ENCODE results near the gene KIF18B. TPM values are rescaled to one million over a fixed set of nuclear protein-coding genes. Genes with fewer than 3 reads are reported as not detected.

Gene KIF18B
- total and polyA plus RNA-seq, 2 of the 13 experiments (the other 11 are each of a cell fraction or from before 2014, with no cell fraction given), result 15.2 to 15.3 TPM

DNA sequence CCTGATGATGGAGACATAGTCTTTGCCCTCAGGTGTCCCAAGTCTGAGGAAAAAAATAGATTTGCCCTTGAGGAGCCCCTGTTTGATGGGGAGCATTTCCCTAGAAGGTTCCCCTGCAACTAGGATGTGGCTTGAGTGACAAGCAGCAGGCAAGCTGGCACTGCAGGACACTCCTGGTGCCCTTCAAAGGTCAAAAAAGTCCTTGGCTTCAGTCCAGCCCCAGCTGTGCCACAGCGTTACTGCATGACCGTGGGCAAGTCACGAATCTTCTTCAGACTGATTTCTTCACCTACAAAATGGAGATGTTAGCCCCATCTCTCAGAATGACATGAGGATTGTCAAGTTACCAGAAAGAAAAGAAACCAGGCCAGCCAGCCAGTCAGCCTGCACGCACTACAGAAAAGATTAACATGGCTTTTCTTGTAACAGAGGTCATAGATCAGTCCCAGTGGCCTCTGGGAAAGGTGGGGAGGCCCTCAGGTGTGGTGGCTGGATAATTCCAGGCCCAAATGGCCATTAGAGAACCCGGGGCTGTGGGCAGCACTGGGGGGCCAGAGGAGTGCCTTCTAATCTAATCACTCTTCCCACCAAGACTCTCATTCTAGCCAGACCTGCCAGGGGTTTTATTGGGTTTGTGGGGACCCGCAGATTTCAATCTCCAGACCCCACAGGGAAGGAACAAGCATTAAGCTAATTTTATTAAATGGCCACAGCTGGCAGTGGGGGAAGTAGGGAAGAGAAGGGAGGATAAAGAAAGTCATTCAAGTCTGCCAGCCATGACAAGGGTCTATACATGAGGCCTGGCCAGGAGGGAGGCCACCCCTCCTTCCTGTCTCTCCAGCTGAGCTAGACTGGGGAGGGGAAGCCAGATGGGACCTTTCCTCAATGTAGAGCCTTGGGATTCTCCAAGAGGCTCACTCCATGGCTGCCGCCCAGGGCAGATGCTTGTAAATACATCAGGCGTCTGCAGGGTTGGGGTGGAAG lies 9.7 kb upstream of the KIF18B start (continued):
- TF ChIP-seq, protein P1, sequence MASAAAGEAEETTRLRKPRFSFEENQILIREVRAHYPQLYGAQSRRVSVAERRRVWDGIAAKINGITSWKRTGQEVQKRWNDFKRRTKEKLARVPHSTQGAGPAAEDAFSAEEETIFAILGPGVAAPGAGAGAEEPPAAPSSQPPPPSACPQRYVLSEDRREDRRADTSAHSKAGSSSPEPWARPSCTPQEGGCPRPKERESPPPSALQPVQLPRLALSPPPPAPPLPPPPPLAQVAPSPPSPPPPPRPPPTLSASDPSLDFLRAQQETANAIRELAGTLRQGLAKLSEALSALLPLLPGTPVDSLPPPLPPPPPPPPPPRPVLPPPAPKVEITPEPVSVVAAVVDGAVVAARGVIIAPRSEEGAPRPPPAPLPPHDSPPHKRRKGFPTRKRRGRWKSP (CRISPR knock-in tag; IDR thresholded peaks at IDR 0.05), result 0 out of 2 replicates have a peak, but pooled peaks have one; percentile 25
- TF ChIP-seq, protein P2, sequence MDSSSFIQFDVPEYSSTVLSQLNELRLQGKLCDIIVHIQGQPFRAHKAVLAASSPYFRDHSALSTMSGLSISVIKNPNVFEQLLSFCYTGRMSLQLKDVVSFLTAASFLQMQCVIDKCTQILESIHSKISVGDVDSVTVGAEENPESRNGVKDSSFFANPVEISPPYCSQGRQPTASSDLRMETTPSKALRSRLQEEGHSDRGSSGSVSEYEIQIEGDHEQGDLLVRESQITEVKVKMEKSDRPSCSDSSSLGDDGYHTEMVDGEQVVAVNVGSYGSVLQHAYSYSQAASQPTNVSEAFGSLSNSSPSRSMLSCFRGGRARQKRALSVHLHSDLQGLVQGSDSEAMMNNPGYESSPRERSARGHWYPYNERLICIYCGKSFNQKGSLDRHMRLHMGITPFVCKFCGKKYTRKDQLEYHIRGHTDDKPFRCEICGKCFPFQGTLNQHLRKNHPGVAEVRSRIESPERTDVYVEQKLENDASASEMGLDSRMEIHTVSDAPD (CRISPR knock-in tag; IDR thresholded peaks at IDR 0.05), result no peak
- TF ChIP-seq, protein P3, sequence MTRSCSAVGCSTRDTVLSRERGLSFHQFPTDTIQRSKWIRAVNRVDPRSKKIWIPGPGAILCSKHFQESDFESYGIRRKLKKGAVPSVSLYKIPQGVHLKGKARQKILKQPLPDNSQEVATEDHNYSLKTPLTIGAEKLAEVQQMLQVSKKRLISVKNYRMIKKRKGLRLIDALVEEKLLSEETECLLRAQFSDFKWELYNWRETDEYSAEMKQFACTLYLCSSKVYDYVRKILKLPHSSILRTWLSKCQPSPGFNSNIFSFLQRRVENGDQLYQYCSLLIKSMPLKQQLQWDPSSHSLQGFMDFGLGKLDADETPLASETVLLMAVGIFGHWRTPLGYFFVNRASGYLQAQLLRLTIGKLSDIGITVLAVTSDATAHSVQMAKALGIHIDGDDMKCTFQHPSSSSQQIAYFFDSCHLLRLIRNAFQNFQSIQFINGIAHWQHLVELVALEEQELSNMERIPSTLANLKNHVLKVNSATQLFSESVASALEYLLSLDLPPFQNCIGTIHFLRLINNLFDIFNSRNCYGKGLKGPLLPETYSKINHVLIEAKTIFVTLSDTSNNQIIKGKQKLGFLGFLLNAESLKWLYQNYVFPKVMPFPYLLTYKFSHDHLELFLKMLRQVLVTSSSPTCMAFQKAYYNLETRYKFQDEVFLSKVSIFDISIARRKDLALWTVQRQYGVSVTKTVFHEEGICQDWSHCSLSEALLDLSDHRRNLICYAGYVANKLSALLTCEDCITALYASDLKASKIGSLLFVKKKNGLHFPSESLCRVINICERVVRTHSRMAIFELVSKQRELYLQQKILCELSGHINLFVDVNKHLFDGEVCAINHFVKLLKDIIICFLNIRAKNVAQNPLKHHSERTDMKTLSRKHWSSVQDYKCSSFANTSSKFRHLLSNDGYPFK (CRISPR knock-in tag; IDR thresholded peaks at IDR 0.05; ENCODE audit: borderline replicate concordance), result 0 out of 2 replicates have a peak, but pooled peaks have one; percentile 22
- TF ChIP-seq NBN (conservative IDR thresholded peaks at IDR 0.05) (no peak), ERF (CRISPR knock-in tag; IDR thresholded peaks at IDR 0.05) (no peak), FOXO1 (CRISPR knock-in tag; IDR thresholded peaks at IDR 0.05) (no peak), ZKSCAN8 (CRISPR knock-in tag; IDR thresholded peaks at IDR 0.05; ENCODE audit: borderline replicate concordance) (no peak), MED8 (CRISPR knock-in tag; IDR thresholded peaks at IDR 0.05; ENCODE audit: insufficient replicate concordance) (no peak), ZNF296 (CRISPR knock-in tag; conservative IDR thresholded peaks at IDR 0.05) (no peak), DMAP1 (CRISPR knock-in tag; IDR thresholded peaks at IDR 0.05) (0 out of 2 replicates have a peak, but pooled peaks have one; percentile 41), TAF15 (IDR thresholded peaks at IDR 0.05; ENCODE audit: low read depth, low read length, poor library complexity, severe bottlenecking) (no peak), RAD51 (IDR thresholded peaks at IDR 0.05; ENCODE audit: borderline replicate concordance) (no peak), SP140L (CRISPR knock-in tag; IDR thresholded peaks at IDR 0.05; ENCODE audit: borderline replicate concordance) (no peak), ZSCAN12 (CRISPR knock-in tag; IDR thresholded peaks at IDR 0.05) (no peak), ZFY (CRISPR knock-in tag; IDR thresholded peaks at IDR 0.05) (peak; percentile 63)
- TF ChIP-seq, protein P4, sequence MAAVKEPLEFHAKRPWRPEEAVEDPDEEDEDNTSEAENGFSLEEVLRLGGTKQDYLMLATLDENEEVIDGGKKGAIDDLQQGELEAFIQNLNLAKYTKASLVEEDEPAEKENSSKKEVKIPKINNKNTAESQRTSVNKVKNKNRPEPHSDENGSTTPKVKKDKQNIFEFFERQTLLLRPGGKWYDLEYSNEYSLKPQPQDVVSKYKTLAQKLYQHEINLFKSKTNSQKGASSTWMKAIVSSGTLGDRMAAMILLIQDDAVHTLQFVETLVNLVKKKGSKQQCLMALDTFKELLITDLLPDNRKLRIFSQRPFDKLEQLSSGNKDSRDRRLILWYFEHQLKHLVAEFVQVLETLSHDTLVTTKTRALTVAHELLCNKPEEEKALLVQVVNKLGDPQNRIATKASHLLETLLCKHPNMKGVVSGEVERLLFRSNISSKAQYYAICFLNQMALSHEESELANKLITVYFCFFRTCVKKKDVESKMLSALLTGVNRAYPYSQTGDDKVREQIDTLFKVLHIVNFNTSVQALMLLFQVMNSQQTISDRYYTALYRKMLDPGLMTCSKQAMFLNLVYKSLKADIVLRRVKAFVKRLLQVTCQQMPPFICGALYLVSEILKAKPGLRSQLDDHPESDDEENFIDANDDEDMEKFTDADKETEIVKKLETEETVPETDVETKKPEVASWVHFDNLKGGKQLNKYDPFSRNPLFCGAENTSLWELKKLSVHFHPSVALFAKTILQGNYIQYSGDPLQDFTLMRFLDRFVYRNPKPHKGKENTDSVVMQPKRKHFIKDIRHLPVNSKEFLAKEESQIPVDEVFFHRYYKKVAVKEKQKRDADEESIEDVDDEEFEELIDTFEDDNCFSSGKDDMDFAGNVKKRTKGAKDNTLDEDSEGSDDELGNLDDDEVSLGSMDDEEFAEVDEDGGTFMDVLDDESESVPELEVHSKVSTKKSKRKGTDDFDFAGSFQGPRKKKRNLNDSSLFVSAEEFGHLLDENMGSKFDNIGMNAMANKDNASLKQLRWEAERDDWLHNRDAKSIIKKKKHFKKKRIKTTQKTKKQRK (IDR thresholded peaks at IDR 0.05; ENCODE audit: low read length), result no peak
- TF ChIP-seq, protein P5, sequence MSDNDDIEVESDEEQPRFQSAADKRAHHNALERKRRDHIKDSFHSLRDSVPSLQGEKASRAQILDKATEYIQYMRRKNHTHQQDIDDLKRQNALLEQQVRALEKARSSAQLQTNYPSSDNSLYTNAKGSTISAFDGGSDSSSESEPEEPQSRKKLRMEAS (IDR thresholded peaks at IDR 0.05), result peak; percentile 46; the same call in 1 of the 2 replicates
- TF ChIP-seq, protein P6, sequence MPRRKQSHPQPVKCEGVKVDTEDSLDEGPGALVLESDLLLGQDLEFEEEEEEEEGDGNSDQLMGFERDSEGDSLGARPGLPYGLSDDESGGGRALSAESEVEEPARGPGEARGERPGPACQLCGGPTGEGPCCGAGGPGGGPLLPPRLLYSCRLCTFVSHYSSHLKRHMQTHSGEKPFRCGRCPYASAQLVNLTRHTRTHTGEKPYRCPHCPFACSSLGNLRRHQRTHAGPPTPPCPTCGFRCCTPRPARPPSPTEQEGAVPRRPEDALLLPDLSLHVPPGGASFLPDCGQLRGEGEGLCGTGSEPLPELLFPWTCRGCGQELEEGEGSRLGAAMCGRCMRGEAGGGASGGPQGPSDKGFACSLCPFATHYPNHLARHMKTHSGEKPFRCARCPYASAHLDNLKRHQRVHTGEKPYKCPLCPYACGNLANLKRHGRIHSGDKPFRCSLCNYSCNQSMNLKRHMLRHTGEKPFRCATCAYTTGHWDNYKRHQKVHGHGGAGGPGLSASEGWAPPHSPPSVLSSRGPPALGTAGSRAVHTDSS (CRISPR knock-in tag; conservative IDR thresholded peaks at IDR 0.05), result no peak
